ENCODE data around the gene ATXN7. TPM values are rescaled to one million over a fixed set of nuclear protein-coding genes. Genes with fewer than 3 reads are reported as not detected.

Gene ATXN7
- total RNA-seq, 1 donor from 2014 or later, result 26.4 TPM

DNA sequence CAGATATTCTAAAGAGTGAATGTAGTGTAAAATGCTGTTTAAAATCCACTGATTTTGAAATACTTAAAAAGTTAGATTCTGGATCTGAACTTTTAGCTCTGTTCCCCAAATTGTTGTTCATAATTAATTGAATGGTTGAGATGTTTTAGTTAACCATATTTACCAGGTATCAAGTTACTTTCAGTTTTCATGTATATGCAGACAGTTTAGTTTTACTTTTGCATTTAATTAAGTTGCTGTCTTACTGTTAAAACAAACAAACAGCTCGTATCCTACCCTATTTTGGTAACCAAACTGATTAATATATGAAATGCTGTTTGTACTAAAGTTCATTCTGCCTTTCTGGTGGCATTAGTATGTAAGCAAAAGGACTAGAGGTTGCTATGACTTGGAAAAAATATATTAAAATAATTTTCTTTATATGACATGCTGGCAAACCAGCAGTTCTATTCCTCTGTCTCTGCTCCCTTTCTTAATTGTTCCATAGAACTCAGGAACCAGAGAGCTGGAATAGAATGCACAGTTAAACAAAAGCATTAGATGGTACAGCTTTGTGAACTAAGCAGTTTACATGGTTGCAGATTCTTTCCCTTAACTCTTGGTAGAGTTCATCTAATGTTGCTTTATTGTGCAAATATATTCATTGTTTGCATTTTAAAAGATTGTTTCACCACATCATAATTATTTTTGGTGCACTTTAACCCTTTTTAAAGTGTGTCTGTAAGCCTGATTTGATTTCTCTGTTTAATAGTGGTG, 88.0 kb downstream of the ATXN7 start:
- DNase-seq (ENCODE audit: low spot score), result no peak
- intact Hi-C loops (cut with DNase I), result no loop called here

DNA sequence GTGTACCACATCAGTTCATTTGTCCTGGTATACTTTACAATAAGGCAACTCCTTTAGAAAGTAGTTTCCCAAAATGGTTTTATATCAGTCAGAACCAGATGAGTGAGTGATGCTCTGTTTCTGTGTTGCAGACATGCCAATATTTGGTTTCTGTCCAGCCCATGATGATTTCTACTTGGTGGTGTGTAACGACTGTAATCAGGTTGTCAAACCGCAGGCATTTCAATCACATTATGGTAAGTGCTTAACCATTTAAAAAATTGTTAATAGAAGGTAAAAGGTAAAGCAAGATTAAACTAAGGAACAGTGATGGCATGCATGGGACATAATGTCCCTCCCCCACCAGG, 88.6 kb downstream of the ATXN7 start:
- intact Hi-C loops (cut with DNase I), result no loop called here
- no peak for DNase-seq (ENCODE audit: low spot score)

DNA sequence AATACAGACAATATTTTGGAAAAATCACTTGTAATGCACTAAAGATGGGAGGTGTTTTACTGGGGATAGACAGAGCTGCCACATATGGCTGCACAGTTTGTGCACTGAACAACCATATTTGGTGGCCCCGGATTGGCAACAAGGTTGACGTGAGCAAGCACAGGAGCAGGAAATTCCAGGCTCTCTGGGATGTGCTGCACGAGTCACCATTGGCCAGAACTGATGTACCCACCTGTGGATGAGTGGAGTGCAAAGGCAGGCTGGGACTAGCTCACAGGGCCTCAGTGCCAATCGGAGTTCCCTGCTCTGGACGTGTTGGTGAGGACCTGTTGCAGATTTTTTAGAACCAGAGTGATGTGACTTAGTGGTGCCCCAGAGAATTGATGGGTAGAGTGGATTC, 90.5 kb downstream of the ATXN7 start:
- intact Hi-C loops (cut with DNase I), result no loop called here
- no peak for DNase-seq (ENCODE audit: low spot score)

DNA sequence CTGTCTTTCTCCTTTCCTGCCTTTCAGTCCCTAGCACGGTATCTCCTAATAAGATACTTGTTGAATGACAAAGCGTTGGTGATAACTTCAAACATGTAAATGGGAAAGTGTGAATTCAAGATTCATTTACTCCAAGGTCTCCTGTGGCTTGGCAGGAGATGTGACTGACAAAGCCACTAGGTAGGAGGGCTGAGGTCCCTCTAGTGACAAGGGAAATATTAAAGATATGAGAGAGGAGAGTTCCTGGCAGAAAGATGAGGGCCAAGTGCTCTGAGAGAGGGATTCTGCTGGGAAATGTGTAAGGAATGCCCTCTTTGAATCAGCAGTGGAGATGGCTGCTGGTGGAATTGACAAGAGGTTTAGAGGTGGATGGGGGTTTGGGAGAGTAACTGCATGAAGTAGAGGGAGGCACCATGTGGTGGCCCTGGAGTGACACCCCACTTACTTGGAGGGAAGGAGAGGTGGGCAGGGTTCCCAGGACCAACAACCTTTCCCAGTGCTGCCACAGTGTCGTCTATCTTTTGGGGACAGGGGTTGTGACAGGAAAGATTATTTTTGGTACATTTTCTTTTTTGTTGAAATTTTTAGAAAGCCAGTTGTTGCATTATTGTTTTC, 91.5 kb downstream of the ATXN7 start:
- intact Hi-C loops (cut with DNase I), result no loop called here
- no peak for DNase-seq (ENCODE audit: low spot score)

DNA sequence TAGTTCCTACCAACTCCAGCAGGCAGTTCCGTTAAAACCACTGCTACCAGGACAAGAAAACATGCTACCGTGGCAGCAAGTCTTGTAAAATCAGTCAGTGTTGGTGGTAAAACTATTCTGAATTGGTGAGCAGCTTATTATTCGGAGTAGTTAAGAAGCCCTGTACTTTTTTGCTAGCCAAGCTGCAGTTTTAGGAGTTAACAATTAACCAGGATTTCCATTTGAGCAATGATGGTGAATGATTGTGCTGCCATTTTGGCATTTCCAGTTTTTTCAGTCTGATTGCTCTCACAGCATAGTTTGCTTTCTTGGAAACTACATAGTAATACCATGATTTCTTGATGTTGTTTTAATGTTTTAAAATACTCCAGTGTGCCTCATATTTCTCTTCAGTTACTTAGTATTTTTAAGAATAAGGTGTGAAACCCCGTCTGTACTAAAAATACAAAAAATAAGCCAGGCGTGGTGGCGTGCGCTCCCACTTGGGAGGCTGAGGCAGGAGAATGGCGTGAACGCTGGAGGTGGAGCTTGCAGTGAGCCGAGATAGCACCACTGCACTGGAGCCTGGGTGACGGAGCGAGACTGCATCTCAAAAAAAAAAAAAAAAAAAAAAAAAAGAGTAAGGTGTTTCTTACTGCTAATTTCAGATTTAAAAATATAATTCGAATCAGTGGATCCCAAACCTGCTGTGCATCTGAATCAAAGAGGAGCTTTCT, 92.3 kb downstream of the ATXN7 start:
- DNase-seq (ENCODE audit: low spot score), result no peak
- intact Hi-C loops (cut with DNase I), result no loop called here

DNA sequence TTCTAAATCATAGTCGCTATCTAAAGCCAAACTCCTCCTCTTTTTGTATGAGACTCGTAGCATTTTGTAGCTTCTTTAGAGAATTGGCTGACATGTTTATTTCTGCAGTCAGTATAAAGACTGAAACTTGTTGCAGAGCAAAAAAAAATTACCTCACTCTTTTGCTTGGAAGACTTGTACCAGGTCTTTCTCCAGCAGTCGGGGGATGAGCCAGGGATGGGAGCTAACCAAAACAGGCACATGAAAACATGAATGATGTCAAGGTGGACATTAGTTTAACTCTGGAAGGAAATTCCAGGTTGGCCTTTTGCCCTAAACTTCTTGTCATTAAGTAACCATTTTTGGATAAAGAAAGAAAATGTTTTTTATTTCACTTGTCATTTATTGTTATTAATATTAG, 95.5 kb downstream of the ATXN7 start:
- intact Hi-C loops (cut with DNase I), result no loop called here

DNA sequence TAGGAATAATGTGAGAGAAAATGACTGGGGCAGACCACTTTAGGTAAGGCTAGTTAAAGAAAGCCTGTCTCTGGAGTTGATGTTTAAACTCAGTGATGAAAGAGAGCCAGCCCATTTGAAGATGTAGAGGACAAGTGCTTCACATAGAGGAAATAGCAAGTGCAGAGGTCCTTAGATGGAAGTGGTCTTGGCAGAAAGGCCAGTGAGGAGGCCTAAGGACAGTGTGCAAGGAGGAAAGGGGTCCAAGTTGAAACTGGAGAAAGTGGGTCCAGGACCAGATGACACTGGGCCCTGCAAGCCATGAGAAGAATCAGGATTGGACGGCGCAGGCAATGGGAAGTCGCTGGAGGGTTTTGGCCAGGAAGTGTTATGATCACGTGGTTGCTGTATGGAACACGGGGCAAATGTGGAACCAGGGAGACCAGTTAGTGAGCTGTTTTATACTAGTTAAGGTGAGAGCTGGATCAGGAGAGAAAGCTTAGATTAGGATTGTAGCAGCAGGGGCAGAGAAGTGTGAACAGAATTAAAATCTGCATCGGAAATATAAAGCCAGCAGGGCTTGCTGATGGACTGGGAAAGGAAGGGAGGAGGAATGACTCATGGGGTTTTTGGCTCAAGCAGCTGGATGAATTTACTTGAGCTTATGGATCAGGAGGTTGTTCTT, 96.5 kb downstream of the ATXN7 start:
- DNase-seq (ENCODE audit: low spot score), result no peak
- intact Hi-C loops (cut with DNase I), result loop anchor here (5.0 kb wide), 1 partner anchor 48 kb away; the partner anchor contains the start of gene SCAANT1

More for the DNA sequence above, 95.5 kb downstream of the ATXN7 start:
- DNase-seq (ENCODE audit: low spot score), result no peak

DNA sequence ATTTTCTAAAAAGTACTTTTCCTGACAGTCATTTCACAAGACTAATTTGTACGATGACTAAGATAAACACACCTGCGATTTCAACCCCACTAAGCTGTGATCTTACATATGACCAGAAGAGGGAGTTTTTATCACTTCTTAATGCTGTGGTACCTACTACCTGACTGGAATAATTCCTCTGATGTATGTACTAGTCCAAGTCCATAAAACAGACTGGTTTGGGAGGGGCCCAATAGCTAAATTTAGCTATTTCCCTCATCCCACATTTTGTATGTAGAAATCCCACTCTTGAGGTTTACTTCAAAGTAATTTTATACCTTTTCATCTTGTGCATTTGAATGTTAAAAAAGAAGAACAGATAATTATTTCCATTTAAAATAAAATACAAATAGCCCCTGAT, 98.2 kb downstream of the ATXN7 start:
- intact Hi-C loops (cut with DNase I), result loop anchor here (5.0 kb wide), 1 partner anchor 50 kb away; the partner anchor contains the start of gene SCAANT1
- no peak for DNase-seq (ENCODE audit: low spot score)

DNA sequence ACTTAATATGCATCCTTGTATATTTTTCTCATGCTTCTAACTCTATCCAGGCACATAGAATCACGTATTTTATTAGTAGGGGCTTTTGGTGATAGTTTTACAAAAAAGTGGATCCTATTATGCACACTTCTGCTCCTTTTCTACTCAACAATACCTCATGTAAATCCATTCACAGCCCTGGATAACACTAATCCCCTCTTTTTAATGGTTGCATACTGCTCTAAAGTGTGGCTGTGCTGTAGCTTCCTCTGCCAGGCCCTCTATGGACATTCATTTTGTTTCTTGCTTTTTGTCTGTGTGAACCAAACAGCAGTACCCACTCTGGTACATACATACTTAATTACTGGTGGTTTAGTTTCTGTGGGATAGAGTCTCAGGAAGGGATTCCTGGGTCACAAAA, 99.8 kb downstream of the ATXN7 start:
- DNase-seq (ENCODE audit: low spot score), result no peak
- intact Hi-C loops (cut with DNase I), result loop anchor here (5.0 kb wide), 1 partner anchor 51 kb away; the partner anchor contains the start of gene SCAANT1

DNA sequence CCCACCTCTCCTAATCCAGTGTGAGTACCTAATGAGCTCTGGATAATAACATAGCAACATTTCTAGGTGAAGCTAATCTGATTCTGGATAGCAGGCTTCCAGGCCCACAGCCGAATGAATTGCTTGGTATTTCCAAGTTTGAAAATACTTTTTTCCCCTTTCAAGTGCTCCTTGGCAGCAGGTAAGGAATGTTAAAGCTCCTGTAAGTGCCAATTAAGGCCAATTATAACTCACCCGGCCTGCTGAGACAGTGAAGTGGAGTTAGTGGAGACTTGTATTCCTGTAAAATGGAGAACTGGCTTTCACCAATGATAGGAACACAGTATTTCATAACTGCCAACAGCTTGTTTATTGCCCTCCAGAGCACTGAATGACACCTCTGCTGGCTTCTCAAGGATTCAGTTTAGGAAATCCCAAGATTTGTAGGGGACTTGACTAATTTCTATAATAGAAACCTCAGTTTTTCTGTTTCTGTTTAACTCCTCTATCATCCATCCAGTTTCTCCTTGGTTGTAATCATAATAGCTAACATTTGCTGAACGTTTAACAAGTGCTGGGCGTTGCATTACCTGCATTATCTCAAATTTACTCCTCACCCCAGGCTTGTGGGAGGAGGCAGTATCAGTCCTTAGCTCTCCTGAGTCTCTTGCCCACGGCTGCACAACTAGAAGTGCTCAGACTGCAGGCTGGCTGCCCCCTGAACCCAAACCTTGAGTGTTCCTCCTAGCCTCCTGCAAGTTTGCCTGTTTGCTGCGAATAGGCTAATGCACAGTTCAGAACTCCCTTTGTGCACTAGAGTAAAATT, 101.2 kb downstream of the ATXN7 start:
- intact Hi-C loops (cut with DNase I), result loop anchor here (2.0 to 5.0 kb wide), 2 partner anchors 28 to 53 kb away; partner anchors contain the start of gene SCAANT1
- DNase-seq (ENCODE audit: low spot score), result no peak

DNA sequence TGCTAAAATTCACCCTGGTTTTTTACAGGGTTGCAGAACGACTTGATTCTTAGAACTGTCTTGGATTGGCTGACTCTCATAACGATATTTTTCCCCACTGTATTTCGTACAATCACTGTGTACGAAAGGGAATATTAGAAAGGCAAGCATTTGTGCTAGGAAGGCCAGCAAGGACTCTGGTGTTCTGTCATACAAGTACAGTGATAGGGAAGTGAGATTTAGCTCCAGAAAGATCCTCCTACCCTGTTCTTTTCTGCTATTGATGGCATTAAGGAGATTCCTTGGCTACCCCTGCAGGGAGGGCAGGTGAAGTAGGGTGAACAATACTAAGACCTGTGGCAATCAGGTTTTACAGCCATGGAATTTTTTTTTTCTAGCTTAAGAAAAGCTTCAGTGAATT, 102.3 kb downstream of the ATXN7 start:
- DNase-seq (ENCODE audit: low spot score), result no peak
- intact Hi-C loops (cut with DNase I), result no loop called here

DNA sequence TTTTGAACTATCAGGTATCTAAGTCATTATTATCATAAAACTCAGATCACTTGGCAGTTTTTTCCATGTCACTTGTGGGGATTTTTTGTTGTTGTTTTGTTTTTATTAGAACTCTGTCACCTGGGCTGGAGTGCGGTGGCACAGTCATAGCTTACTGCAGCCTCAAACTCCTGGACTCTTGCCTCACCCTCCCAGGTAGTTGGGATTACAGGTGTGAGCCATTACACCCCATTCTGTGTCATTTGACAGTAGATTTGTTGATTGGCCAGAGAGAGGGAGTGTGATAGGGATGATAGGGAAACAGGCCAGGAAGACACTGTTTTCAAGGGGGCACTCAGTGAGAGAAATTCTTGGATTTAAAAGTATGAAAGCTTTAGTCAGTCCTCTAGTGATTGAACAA, 103.2 kb downstream of the ATXN7 start:
- intact Hi-C loops (cut with DNase I), result no loop called here
- DNase-seq (ENCODE audit: low spot score), result no peak

DNA sequence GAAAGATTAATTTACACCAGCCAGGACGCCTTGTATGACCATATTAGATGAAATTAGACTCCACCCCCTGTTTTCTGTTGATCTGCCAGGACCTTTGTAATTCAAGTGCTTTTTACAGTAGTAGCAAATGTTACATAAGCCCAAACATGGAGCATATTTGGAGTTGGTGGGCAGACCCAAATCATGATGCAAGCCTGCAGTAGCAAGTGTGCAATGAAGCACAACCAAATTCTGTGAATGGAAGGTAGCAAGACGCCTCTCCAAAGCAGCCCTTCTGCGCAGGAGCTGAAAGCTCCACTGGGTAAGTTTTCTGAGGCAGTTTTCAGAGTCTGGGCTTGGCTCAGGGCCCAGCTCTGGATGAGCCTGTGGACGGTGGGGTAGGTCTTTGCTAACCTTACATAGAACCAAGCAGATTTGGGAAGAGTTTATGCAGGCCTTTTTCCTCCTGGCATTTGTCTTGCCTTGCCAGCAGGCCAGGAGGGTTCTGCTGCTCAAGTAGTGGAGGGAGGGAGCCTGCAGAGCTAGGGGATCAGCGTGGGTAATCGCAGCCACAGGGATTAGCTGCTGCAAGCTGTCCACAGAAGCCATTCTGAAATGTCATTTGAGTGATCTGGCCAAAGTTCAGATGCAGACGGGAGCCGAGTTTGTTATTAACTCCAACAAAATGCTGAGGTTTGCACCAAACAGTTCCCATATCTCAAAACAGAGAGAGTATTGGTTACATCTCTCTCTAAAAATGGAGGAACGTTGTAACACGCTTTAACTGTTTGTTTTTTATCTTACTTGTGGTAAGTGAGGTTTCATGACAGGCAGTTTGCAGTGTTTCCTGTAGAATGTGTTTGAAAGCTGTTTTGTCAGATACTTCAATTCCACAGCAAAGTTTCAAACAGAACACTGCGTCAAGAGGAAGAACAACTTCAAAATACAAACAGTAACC, 104.3 kb downstream of the ATXN7 start:
- intact Hi-C loops (cut with DNase I), result no loop called here
- no peak for DNase-seq (ENCODE audit: low spot score)

DNA sequence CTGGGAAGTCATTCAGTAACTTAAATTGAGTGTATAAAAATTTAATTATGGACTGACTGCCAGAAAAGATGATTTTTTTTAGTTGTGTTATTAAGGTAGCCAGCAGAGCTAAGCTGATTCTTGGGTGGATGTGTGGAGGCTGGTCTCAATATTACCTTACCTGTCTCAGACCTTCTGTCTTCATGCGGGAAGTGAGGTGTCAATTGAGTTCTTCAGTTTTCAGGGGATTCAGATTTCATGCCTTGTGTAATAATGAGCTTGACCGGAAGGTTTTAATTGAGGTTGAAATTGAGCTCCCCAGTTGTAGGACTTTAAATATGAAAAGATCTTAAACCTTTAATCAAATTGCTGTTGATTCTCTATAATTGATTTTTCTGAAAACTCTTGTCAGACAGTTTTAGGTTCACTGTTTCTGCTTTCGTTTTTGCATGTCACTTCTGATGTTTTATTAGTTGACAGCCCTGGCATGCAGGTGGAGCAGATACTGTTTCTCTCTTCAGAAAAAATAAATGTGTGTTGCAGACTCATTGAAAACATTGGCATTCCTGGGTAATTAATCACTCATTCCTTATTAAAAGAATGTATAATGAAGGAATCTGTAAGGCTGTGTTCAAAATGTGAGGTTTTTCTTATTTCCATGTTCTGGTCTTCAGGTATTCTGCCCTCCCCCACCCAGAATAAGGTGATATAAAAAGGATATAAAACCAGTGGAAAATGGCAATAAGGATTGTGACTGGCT, 105.1 kb downstream of the ATXN7 start:
- no peak for DNase-seq (ENCODE audit: low spot score)
- intact Hi-C loops (cut with DNase I), result no loop called here

DNA sequence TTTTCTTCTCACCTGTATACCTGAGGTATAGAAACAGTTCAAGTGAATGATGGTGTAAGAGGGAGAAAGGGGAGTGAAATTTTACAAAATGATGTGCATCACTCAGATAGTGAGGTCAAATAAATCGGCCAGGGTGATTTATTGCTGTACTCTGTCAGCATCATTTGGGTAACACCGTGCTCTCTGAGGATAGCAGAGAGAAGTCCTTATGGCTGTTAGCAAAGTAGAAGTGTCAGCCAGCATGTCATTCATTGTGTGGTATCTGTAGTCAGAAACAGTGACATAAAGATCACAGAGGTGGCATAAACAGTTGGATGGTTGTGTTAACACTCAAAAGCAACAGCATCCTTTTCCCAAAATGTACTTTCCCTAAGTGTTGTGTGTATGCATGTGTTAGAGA, 106.2 kb downstream of the ATXN7 start:
- no peak for DNase-seq (ENCODE audit: low spot score)
- intact Hi-C loops (cut with DNase I), result no loop called here

DNA sequence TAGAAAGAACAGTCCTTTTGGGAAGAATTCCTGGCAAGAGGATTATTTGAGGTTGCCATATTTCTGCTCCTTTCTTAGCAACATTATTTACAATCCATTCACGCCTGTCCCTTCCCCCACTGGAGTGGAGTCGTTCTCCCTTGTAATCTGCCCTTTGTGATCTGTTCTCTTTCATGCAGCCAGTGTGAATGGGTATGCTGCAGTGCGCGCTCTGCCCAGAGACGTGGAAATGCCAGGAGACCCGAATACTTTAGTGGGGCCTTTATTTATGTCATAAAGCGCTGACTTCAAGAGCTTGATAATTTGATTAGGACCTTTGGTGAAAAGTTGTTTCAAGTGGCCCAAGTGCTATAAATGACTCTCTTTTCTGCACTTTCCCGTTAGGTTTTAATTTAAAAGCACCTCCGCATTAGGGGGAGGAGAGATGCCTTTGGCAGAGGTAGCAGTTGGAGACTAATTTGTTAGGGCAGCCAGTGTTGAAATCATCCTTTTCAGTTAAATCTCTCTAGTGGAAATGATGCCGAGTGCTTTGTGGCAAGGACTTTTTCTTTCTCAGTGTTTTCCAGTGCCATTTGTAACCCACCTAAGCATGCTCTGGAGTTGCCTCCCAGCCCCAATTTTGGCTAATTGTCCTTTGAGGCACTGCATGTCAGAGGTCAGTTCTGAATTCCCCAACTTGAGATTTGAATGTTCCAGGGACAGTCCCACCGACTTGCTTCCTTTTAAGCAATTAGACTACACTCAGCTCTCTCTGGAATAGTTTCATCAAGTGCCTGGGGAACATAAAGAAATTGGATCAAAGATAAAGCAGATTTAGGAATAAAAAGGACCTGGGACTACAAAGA, 107.2 kb downstream of the ATXN7 start:
- no peak for DNase-seq (ENCODE audit: low spot score)
- intact Hi-C loops (cut with DNase I), result no loop called here

DNA sequence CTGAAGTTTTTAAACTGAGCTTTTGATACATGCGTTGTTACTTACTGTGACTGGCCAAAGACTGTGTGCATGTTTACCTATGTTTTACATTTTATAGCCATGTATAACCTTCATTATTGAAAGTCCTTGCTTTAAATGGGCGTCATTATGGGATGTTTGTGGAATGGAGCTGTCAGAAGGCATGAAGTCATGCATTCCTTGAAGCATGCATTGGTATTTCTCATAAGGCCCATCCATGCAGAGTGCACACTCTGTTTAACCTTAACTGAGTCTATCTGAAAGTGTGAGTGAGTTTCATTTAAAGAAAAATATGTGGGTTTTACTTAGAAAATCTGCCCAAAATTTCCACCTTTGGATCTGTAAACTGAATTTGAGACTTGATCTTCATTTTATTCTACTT, 108.5 kb downstream of the ATXN7 start:
- intact Hi-C loops (cut with DNase I), result no loop called here
- DNase-seq (ENCODE audit: low spot score), result no peak
